WTC11 (cell line): ENCODE data around the gene ZNF486. TPM values are rescaled to one million over a fixed set of nuclear protein-coding genes. Genes with fewer than 3 reads are reported as not detected.
"Not testable (repeated sequence)": the region's sequence is repeated elsewhere in the genome, so short reads cannot be mapped to it uniquely, and the experiment has no call there.

ENCODE experiments used
- ATAC-seq: fragments of 200-7000 bp; cut with Tn5 transposase; 2 replicates; pipeline ENCODE4 v1.10.0; 2021; ENCODE audit warnings: mild to moderate bottlenecking, moderate library complexity
- CTCF ChIA-PET: fragments of 300-600 bp; sonication (Branson Sonifier 250); formaldehyde crosslinking; loops from one replicate; lab custom pipeline; 2021; ENCODE audit warnings: antibody characterized with exemption; lab: Charles Lee
- POLR2A ChIA-PET: fragments of 350-600 bp; sonication (Branson Sonifier 250); formaldehyde crosslinking; loops from one replicate; lab custom pipeline; 2021; ENCODE audit warnings: antibody characterized with exemption; lab: Charles Lee
- DNase-seq: peaks from one replicate; pipeline ENCODE4 v3.0.0; 2021; ENCODE audit warnings: low spot score
- H3K27ac Mint-ChIP-seq: 2 replicates; pipeline ENCODE4 v1.8.0; 2021; ENCODE audit warnings: mixed read lengths
- H3K27me3 Mint-ChIP-seq: 2 replicates; pipeline ENCODE4 v1.8.0; 2021; ENCODE audit warnings: low read depth, mild to moderate bottlenecking, moderate library complexity, mixed read lengths
- H3K36me3 Mint-ChIP-seq: 2 replicates; pipeline ENCODE4 v1.8.0; 2021; ENCODE audit warnings: mixed read lengths
- H3K4me1 Mint-ChIP-seq: 2 replicates; pipeline ENCODE4 v1.8.0; 2022; ENCODE audit warnings: mixed read lengths
- H3K4me3 Mint-ChIP-seq: 2 replicates; pipeline ENCODE4 v1.8.0; 2021; ENCODE audit warnings: mild to moderate bottlenecking, moderate library complexity, mixed read lengths
- H3K9me3 Mint-ChIP-seq: 2 replicates; pipeline ENCODE4 v1.8.0; 2021; ENCODE audit warnings: mixed read lengths
- ATF1 ChIP-seq: sonication (generic); formaldehyde crosslinking; IDR thresholded peaks from 2 replicates; pipeline ENCODE4 v1.8.1; 2023; ENCODE audit warnings: mild to moderate bottlenecking, moderate library complexity, missing genetic modification reagents
- CREM ChIP-seq: sonication (generic); formaldehyde crosslinking; IDR thresholded peaks from 2 replicates; pipeline ENCODE4 v1.8.1; 2022; ENCODE audit warnings: mild to moderate bottlenecking, missing genetic modification reagents, moderate library complexity
- ELF4 ChIP-seq: sonication (generic); formaldehyde crosslinking; IDR thresholded peaks from 2 replicates; pipeline ENCODE4 v1.8.1; 2022; ENCODE audit warnings: low read depth, mild to moderate bottlenecking, moderate library complexity, missing genetic modification reagents
- FOXJ3 ChIP-seq: sonication (generic); formaldehyde crosslinking; IDR thresholded peaks from 2 replicates; pipeline ENCODE4 v1.9.0; 2021; ENCODE audit warnings: missing genetic modification reagents, mild to moderate bottlenecking, borderline replicate concordance
- HMGA2 ChIP-seq: fragments of 250-450 bp; sonication (Bioruptor Pico); IDR thresholded peaks from 2 replicates; pipeline ENCODE4 v1.4.0; 2021; ENCODE audit warnings: mild to moderate bottlenecking, moderate library complexity
- KAT7 ChIP-seq: sonication (generic); formaldehyde crosslinking; IDR thresholded peaks from 2 replicates; pipeline ENCODE4 v1.8.1; 2023; ENCODE audit warnings: missing genetic modification reagents, mild to moderate bottlenecking, borderline replicate concordance
- MXD4 ChIP-seq: fragments of 250-450 bp; sonication (Bioruptor Pico); IDR thresholded peaks from 2 replicates; pipeline ENCODE4 v1.8.0; 2021; ENCODE audit warnings: mild to moderate bottlenecking, moderate library complexity, borderline replicate concordance
- NFE2L1 ChIP-seq: sonication (generic); formaldehyde crosslinking; IDR thresholded peaks from 2 replicates; pipeline ENCODE4 v1.8.1; 2023; ENCODE audit warnings: missing genetic modification reagents
- PRRX2 ChIP-seq: fragments of 250-450 bp; sonication (Bioruptor Pico); IDR thresholded peaks from 2 replicates; pipeline ENCODE4 v1.8.0; 2021; ENCODE audit warnings: mild to moderate bottlenecking
- total RNA-seq: library from RNA; stranded (reverse); gene quantifications from 3 replicates; pipeline ENCODE4 v1.2.3, GENCODE V29; 2021
- TF ChIP-seq, protein P1 (sequence below): sonication (generic); formaldehyde crosslinking; IDR thresholded peaks from 2 replicates; pipeline ENCODE4 v1.8.1; 2022; ENCODE audit warnings: mild to moderate bottlenecking, moderate library complexity, missing genetic modification reagents
- TF ChIP-seq, protein P2 (sequence below): fragments of 250-450 bp; sonication (Bioruptor Pico); IDR thresholded peaks from 2 replicates; pipeline ENCODE4 v1.8.0; 2021; ENCODE audit warnings: mild to moderate bottlenecking
- TF ChIP-seq, protein P3 (sequence below): sonication (generic); formaldehyde crosslinking; IDR thresholded peaks from 2 replicates; pipeline ENCODE4 v1.8.0; 2022; ENCODE audit warnings: missing genetic modification reagents
- TF ChIP-seq, protein P4 (sequence below): sonication (generic); formaldehyde crosslinking; IDR thresholded peaks from 2 replicates; pipeline ENCODE4 v1.8.0; 2022; ENCODE audit warnings: mild to moderate bottlenecking, missing genetic modification reagents

ZNF486 gene
- total RNA-seq, 1 experiment from 2014 or later, result 22.3 TPM

DNA sequence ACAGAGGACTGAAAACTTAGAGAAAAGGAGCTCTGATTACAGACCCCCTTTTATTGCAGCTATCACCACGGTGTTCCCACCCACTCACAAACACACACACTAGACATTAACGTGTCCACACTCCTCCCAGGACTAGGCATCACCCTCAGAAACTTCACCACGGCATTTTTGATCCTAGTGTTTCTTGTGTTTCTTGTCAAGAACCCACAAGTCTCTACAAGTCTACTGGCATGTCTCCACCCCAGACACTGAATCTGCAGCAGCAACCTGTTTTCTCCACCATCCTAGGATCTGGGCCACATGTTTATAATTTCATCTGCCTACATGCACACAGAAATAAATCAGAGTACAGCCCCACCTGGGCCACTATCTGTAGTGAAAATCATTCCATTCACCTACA lies 4.3 kb downstream of the ZNF486 start:
- peaks cover 59% of the 10 kb centered on the region for H3K36me3 Mint-ChIP-seq
- peaks cover 19% of the 10 kb centered on the region for H3K4me1 Mint-ChIP-seq
- POLR2A ChIA-PET, result no interaction called here
- ATAC-seq (no peak), DNase-seq (no peak)
- H3K9me3 Mint-ChIP-seq, result peaks cover 14% of the 10 kb centered on the region
- TF ChIP-seq, protein P1, sequence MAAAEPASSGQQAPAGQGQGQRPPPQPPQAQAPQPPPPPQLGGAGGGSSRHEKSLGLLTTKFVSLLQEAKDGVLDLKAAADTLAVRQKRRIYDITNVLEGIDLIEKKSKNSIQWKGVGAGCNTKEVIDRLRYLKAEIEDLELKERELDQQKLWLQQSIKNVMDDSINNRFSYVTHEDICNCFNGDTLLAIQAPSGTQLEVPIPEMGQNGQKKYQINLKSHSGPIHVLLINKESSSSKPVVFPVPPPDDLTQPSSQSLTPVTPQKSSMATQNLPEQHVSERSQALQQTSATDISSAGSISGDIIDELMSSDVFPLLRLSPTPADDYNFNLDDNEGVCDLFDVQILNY (CRISPR knock-in tag), result no peak
- TF ChIP-seq CREM (no peak), HMGA2 (CRISPR knock-in tag) (no peak), NFE2L1 (no peak), ATF1 (CRISPR knock-in tag) (no peak), KAT7 (no peak), ELF4 (CRISPR knock-in tag) (no peak), FOXJ3 (CRISPR knock-in tag) (no peak), PRRX2 (CRISPR knock-in tag) (no peak), MXD4 (CRISPR knock-in tag) (no peak)
- TF ChIP-seq, protein P2, sequence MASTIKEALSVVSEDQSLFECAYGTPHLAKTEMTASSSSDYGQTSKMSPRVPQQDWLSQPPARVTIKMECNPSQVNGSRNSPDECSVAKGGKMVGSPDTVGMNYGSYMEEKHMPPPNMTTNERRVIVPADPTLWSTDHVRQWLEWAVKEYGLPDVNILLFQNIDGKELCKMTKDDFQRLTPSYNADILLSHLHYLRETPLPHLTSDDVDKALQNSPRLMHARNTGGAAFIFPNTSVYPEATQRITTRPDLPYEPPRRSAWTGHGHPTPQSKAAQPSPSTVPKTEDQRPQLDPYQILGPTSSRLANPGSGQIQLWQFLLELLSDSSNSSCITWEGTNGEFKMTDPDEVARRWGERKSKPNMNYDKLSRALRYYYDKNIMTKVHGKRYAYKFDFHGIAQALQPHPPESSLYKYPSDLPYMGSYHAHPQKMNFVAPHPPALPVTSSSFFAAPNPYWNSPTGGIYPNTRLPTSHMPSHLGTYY (CRISPR knock-in tag), result no peak
- TF ChIP-seq, protein P3, sequence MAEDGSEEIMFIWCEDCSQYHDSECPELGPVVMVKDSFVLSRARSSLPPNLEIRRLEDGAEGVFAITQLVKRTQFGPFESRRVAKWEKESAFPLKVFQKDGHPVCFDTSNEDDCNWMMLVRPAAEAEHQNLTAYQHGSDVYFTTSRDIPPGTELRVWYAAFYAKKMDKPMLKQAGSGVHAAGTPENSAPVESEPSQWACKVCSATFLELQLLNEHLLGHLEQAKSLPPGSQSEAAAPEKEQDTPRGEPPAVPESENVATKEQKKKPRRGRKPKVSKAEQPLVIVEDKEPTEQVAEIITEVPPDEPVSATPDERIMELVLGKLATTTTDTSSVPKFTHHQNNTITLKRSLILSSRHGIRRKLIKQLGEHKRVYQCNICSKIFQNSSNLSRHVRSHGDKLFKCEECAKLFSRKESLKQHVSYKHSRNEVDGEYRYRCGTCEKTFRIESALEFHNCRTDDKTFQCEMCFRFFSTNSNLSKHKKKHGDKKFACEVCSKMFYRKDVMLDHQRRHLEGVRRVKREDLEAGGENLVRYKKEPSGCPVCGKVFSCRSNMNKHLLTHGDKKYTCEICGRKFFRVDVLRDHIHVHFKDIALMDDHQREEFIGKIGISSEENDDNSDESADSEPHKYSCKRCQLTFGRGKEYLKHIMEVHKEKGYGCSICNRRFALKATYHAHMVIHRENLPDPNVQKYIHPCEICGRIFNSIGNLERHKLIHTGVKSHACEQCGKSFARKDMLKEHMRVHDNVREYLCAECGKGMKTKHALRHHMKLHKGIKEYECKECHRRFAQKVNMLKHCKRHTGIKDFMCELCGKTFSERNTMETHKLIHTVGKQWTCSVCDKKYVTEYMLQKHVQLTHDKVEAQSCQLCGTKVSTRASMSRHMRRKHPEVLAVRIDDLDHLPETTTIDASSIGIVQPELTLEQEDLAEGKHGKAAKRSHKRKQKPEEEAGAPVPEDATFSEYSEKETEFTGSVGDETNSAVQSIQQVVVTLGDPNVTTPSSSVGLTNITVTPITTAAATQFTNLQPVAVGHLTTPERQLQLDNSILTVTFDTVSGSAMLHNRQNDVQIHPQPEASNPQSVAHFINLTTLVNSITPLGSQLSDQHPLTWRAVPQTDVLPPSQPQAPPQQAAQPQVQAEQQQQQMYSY (CRISPR knock-in tag), result no peak
- TF ChIP-seq, protein P4, sequence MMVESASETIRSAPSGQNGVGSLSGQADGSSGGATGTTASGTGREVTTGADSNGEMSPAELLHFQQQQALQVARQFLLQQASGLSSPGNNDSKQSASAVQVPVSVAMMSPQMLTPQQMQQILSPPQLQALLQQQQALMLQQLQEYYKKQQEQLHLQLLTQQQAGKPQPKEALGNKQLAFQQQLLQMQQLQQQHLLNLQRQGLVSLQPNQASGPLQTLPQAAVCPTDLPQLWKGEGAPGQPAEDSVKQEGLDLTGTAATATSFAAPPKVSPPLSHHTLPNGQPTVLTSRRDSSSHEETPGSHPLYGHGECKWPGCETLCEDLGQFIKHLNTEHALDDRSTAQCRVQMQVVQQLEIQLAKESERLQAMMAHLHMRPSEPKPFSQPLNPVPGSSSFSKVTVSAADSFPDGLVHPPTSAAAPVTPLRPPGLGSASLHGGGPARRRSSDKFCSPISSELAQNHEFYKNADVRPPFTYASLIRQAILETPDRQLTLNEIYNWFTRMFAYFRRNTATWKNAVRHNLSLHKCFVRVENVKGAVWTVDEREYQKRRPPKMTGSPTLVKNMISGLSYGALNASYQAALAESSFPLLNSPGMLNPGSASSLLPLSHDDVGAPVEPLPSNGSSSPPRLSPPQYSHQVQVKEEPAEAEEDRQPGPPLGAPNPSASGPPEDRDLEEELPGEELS (CRISPR knock-in tag), result no peak
- CTCF ChIA-PET, result interaction anchor here (1.4 kb wide), 1 partner anchor 174 kb away, joined by 3 read pairs; no protein-coding TSS in a partner anchor
- H3K4me3 Mint-ChIP-seq, result no peak overlapping the region
- H3K27me3 Mint-ChIP-seq, result no peaks in the 10 kb centered on the region
- H3K27ac Mint-ChIP-seq, result 0 out of 2 replicates have a peak overlapping the region, but pooled peaks have one; percentile 48

DNA sequence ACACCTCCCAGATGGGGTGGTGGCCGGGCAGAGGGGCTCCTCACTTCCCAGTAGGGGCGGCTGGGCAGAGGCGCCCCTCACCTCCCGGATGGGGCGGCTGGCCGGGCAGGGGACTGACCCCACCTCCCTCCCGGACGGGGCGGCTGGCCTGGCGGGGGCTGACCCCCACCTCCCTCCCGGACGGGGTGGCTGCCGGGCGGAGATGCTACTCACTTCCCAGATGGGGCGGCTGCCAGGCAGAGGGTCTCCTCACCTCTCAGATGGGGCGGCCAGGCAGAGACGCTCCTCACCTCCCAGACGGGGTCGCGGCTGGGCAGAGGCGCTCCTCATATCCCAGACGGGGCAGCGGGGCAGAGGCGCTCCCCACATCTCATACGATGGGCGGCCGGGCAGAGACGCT lies 8.8 kb downstream of the ZNF486 start:
- peaks cover 28% of the 10 kb centered on the region for H3K9me3 Mint-ChIP-seq
- H3K4me3 Mint-ChIP-seq, DNase-seq, H3K27ac Mint-ChIP-seq, H3K27me3 Mint-ChIP-seq, ATAC-seq, POLR2A ChIA-PET, CTCF ChIA-PET, H3K4me1 Mint-ChIP-seq: not testable (repeated sequence)
- peaks cover 79% of the 10 kb centered on the region for H3K36me3 Mint-ChIP-seq

DNA sequence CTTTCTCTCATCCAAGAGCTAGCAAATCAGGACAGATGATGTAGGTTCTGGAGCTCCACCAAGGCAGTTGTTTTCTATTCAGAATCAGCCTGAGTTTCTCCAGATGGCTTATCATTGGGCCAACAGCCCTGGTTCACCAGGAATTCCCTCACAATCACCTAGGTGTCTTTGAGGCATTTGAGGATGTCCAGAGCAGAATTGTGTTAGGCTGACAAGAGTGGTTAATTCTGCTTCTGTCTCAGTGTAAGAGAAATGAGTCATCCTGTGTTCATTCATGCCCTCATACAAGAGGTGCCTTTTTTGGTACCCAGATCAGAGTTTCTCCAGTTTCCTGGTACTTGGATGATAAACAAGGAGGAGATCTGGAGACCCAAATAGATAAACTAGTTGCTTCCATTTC lies 12.9 kb downstream of the ZNF486 start:
- H3K27me3 Mint-ChIP-seq, H3K27ac Mint-ChIP-seq, H3K4me1 Mint-ChIP-seq, H3K4me3 Mint-ChIP-seq, ATAC-seq, POLR2A ChIA-PET, CTCF ChIA-PET, DNase-seq: not testable (repeated sequence)
- H3K9me3 Mint-ChIP-seq, result peaks cover 16% of the 10 kb centered on the region
- peaks cover 53% of the 10 kb centered on the region for H3K36me3 Mint-ChIP-seq
